Muscle layer of colon (tissue), 2 donors: ENCODE data around the gene OXER1.

Experiments
- H3K27ac ChIP-seq: one replicate; pipeline ENCODE4 v1.7.0; 2013; ENCODE audit warnings: low read depth, mild to moderate bottlenecking, low read length, moderate library complexity
- H3K27me3 ChIP-seq, 2 donors: one replicate each; pipeline ENCODE4 v1.7.0; 2013; ENCODE audit warnings: low read length in 2 of 2, mild to moderate bottlenecking in 2 of 2; ENCODE audit not compliant: insufficient read depth in 2 of 2, control insufficient read depth in 1 of 2
- H3K36me3 ChIP-seq: one replicate; pipeline ENCODE4 v1.7.0; 2013; ENCODE audit warnings: mild to moderate bottlenecking, low read length; ENCODE audit not compliant: insufficient read depth
- H3K4me1 ChIP-seq: one replicate; pipeline ENCODE4 v1.7.0; 2013; ENCODE audit warnings: mild to moderate bottlenecking, low read length; ENCODE audit not compliant: insufficient read depth
- H3K4me3 ChIP-seq, 2 donors: one replicate each; pipeline ENCODE4 v1.7.0; 2013; ENCODE audit warnings: low read length in 2 of 2, low read depth in 1 of 2, mild to moderate bottlenecking in 1 of 2, moderate library complexity in 1 of 2
- H3K9ac ChIP-seq: one replicate; pipeline ENCODE4 v1.7.0; 2013; ENCODE audit warnings: low read length
- H3K9me3 ChIP-seq: one replicate; pipeline ENCODE4 v1.7.0; 2013; ENCODE audit warnings: mild to moderate bottlenecking, low read length
- donor health status: abdominal sarcoma.
- donor health status: Adenocarcinoma of cecum.

Gene OXER1

GRCh38 chr2:42767080-42767898, 3.4 kb upstream of the OXER1 start:
- no peak overlapping the region for H3K9ac ChIP-seq
- no peaks in the 10 kb centered on the region for H3K4me1 ChIP-seq
- no peak overlapping the region for H3K4me3 ChIP-seq
- H3K36me3 ChIP-seq: no peaks in the 10 kb centered on the region
- no peak overlapping the region for H3K27ac ChIP-seq
- no peaks in the 10 kb centered on the region for H3K9me3 ChIP-seq
- no peaks in the 10 kb centered on the region for H3K27me3 ChIP-seq

- Histone ChIP-seq H3K9me3 (no peaks in the 10 kb centered on the region), H3K9ac (no peak overlapping the region), H3K36me3 (no peaks in the 10 kb centered on the region), H3K27ac (no peak overlapping the region), H3K4me1 (no peaks in the 10 kb centered on the region), H3K27me3 (no peaks in the 10 kb centered on the region), H3K4me3 (no peak overlapping the region)
Observed at GRCh38 chr2:42765686-42766085, 1.8 kb upstream of the OXER1 start.

GRCh38 chr2:42764901-42765300, 966 bp upstream of the OXER1 start:
- H3K9me3 ChIP-seq: no peaks in the 10 kb centered on the region
- peaks cover 5% of the 10 kb centered on the region for H3K36me3 ChIP-seq
- H3K4me3 ChIP-seq: no peak overlapping the region
- H3K4me1 ChIP-seq: no peaks in the 10 kb centered on the region
- H3K27me3 ChIP-seq: no peaks in the 10 kb centered on the region
- no peak overlapping the region for H3K9ac ChIP-seq
- no peak overlapping the region for H3K27ac ChIP-seq

- H3K4me3 ChIP-seq: no peak overlapping the region
- no peaks in the 10 kb centered on the region for H3K9me3 ChIP-seq
- no peaks in the 10 kb centered on the region for H3K4me1 ChIP-seq
- no peak overlapping the region for H3K9ac ChIP-seq
- H3K27ac ChIP-seq: no peak overlapping the region
- H3K27me3 ChIP-seq: no peaks in the 10 kb centered on the region
- peaks cover 7% of the 10 kb centered on the region for H3K36me3 ChIP-seq
Observed at GRCh38 chr2:42762823-42763804, 821 bp downstream of the OXER1 start.

GRCh38 chr2:42762155-42762554, 1.8 kb downstream of the OXER1 start:
- no peaks in the 10 kb centered on the region for H3K9me3 ChIP-seq
- H3K4me3 ChIP-seq: no peak overlapping the region
- H3K4me1 ChIP-seq: no peaks in the 10 kb centered on the region
- no peaks in the 10 kb centered on the region for H3K27me3 ChIP-seq
- H3K9ac ChIP-seq: no peak overlapping the region
- H3K36me3 ChIP-seq: peaks cover 7% of the 10 kb centered on the region
- no peak overlapping the region for H3K27ac ChIP-seq

GRCh38 chr2:42761554-42761953, 2.4 kb downstream of the OXER1 start:
- Histone ChIP-seq H3K27ac (no peak overlapping the region), H3K27me3 (no peaks in the 10 kb centered on the region), H3K9ac (no peak overlapping the region), H3K4me1 (no peaks in the 10 kb centered on the region), H3K36me3 (peaks cover 7% of the 10 kb centered on the region), H3K4me3 (no peak overlapping the region), H3K9me3 (no peaks in the 10 kb centered on the region)

GRCh38 chr2:42758751-42759150, 5.2 kb downstream of the OXER1 start:
- Histone ChIP-seq H3K27ac (no peak overlapping the region), H3K36me3 (peaks cover 7% of the 10 kb centered on the region), H3K9ac (no peak overlapping the region), H3K9me3 (no peaks in the 10 kb centered on the region), H3K27me3 (no peaks in the 10 kb centered on the region), H3K4me1 (peaks cover 10% of the 10 kb centered on the region), H3K4me3 (no peak overlapping the region)

GRCh38 chr2:42757981-42758740, 5.8 kb downstream of the OXER1 start:
- Histone ChIP-seq H3K9me3 (no peaks in the 10 kb centered on the region), H3K36me3 (peaks cover 13% of the 10 kb centered on the region), H3K4me3 (no peak overlapping the region), H3K9ac (no peak overlapping the region), H3K27me3 (no peaks in the 10 kb centered on the region), H3K27ac (no peak overlapping the region), H3K4me1 (peaks cover 16% of the 10 kb centered on the region)

GRCh38 chr2:42756966-42757513, 6.9 kb downstream of the OXER1 start:
- Histone ChIP-seq H3K9me3 (no peaks in the 10 kb centered on the region), H3K4me3 (no peak overlapping the region), H3K9ac (no peak overlapping the region), H3K27me3 (no peaks in the 10 kb centered on the region), H3K36me3 (peaks cover 14% of the 10 kb centered on the region), H3K4me1 (peaks cover 17% of the 10 kb centered on the region), H3K27ac (no peak overlapping the region)

GRCh38 chr2:42756150-42756775, 7.7 kb downstream of the OXER1 start:
- H3K9me3 ChIP-seq: no peaks in the 10 kb centered on the region
- H3K27ac ChIP-seq: no peak overlapping the region
- H3K4me1 ChIP-seq: peaks cover 25% of the 10 kb centered on the region
- no peak overlapping the region for H3K4me3 ChIP-seq
- no peak overlapping the region for H3K9ac ChIP-seq
- H3K36me3 ChIP-seq: peaks cover 14% of the 10 kb centered on the region
- no peaks in the 10 kb centered on the region for H3K27me3 ChIP-seq
